SU-DHL-6 (cell line): ENCODE measurements around the gene NPAS3.

Source experiments
- CTCF ChIP-seq: fragments of 200-600 bp; sonication (generic); IDR thresholded peaks from one replicate; pipeline ENCODE4 v1.5.1; 2017; ENCODE audit warnings: antibody characterized with exemption, mild to moderate bottlenecking, low read length, moderate library complexity; ENCODE audit not compliant: insufficient read depth, poor library complexity, severe bottlenecking
- EZH2phosphoT487 ChIP-seq: fragments of 200-600 bp; sonication (generic), shearing (Covaris generic); conservative IDR thresholded peaks from 2 replicates; pipeline ENCODE4 v1.6.1; 2018; ENCODE audit warnings: mild to moderate bottlenecking, antibody characterized with exemption, low read length, moderate library complexity, mixed read lengths

GRCh38 chr14:33229269-33229929 lies 290.7 kb downstream of the NPAS3 start:
- TF ChIP-seq CTCF, result no peak
- TF ChIP-seq EZH2phosphoT487, result no peak
